Liver (tissue), 3 donors: ENCODE results near the gene SLIT3.

Experiments used
- CTCF ChIP-seq: fragments of 150-350 bp; IDR thresholded peaks from 2 replicates; pipeline ENCODE4 v1.5.1; 2017; ENCODE audit warnings: improper control_type of control experiment, low read depth, low read length; ENCODE audit not compliant: missing input control
- EGR1 ChIP-seq, 2 donors: IDR thresholded peaks; 2 replicates each; pipeline ENCODE4 v1.6.1; 2016 to 2018; ENCODE audit warnings: antibody characterized with exemption in 2 of 2, low read depth in 2 of 2
- FOXA2 ChIP-seq: IDR thresholded peaks from 2 replicates; pipeline ENCODE4 v1.6.1; 2016; ENCODE audit warnings: antibody characterized with exemption
- GABPA ChIP-seq, 2 donors: IDR thresholded peaks in 1 of 2; conservative IDR thresholded peaks in 1 of 2; 2 replicates each; pipeline ENCODE4 v1.6.1; 2016; ENCODE audit warnings: antibody characterized with exemption in 2 of 2, mild to moderate bottlenecking in 1 of 2, moderate library complexity in 1 of 2
- RAD21 ChIP-seq, 2 donors: IDR thresholded peaks; 2 replicates each; pipeline ENCODE4 v1.6.1; 2016; ENCODE audit warnings: antibody characterized with exemption in 2 of 2, mild to moderate bottlenecking in 2 of 2
- TAF1 ChIP-seq: conservative IDR thresholded peaks from 2 replicates; pipeline ENCODE4 v1.6.1; 2016; ENCODE audit warnings: antibody characterized with exemption, mild to moderate bottlenecking
- ZBTB33 ChIP-seq: IDR thresholded peaks from 2 replicates; pipeline ENCODE4 v1.6.1; 2016; ENCODE audit warnings: antibody characterized with exemption
- donor health status: healthy.
- donor health status: healthy.

- TF ChIP-seq TAF1 (no peak), CTCF (no peak), EGR1 (IDR thresholded peaks at IDR 0.05; ENCODE audit: low read depth in 2 of 2) (no peak), RAD21 (IDR thresholded peaks at IDR 0.05) (no peak), FOXA2 (no peak), GABPA (IDR thresholded peaks at IDR 0.05 in 1 of 2, conservative IDR thresholded peaks at IDR 0.05 in 1 of 2) (no peak), ZBTB33 (no peak)
Measured at GRCh38 chr5:169049712-169050111, 251.2 kb downstream of the SLIT3 start.
